Osteoblast (primary cell): ENCODE measurements around the gene PTPRB. TPM values are rescaled to one million over a fixed set of nuclear protein-coding genes. Genes with fewer than 3 reads are reported as not detected.

ENCODE experiments used
- DNase-seq: peaks from one replicate; pipeline ENCODE4 v3.0.0; 2011; ENCODE audit warnings: low spot score, mixed read lengths; ENCODE audit not compliant: insufficient read length; ENCODE audit errors: missing footprints
- H2AFZ ChIP-seq: 2 replicates; pipeline ENCODE4 v1.6.0; 2011; ENCODE audit warnings: mild to moderate bottlenecking, low read length
- H3K27ac ChIP-seq: 2 replicates; pipeline ENCODE4 v1.5.1; 2011; ENCODE audit warnings: mild to moderate bottlenecking, low read depth, low read length, moderate library complexity
- H3K27me3 ChIP-seq: 2 replicates; pipeline ENCODE4 v1.6.0; 2012; ENCODE audit warnings: mild to moderate bottlenecking, control low read depth, inconsistent platforms, low read length, moderate library complexity; ENCODE audit not compliant: insufficient read depth
- H3K36me3 ChIP-seq: 2 replicates; pipeline ENCODE4 v1.5.1; 2011; ENCODE audit warnings: mild to moderate bottlenecking, low read length, control low read depth, moderate library complexity; ENCODE audit not compliant: insufficient read depth
- H3K4me1 ChIP-seq: 2 replicates; pipeline ENCODE4 v1.5.1; 2011; ENCODE audit warnings: mild to moderate bottlenecking, low read length, control low read depth, moderate library complexity; ENCODE audit not compliant: insufficient read depth
- H3K4me2 ChIP-seq: 2 replicates; pipeline ENCODE4 v1.6.0; 2011; ENCODE audit warnings: mild to moderate bottlenecking, low read length; ENCODE audit not compliant: insufficient read depth
- H3K4me3 ChIP-seq: fragments of 200-600 bp; sonication (generic); 3 replicates; pipeline ENCODE4 v1.5.1; 2012; ENCODE audit warnings: mild to moderate bottlenecking, low read length, inconsistent platforms; ENCODE audit not compliant: insufficient read depth
- H3K79me2 ChIP-seq: 2 replicates; pipeline ENCODE4 v1.6.0; 2012; ENCODE audit warnings: mild to moderate bottlenecking, low read length, control low read depth, inconsistent platforms; ENCODE audit not compliant: insufficient read depth
- H3K9me3 ChIP-seq: 2 replicates; pipeline ENCODE4 v1.5.1; 2011; ENCODE audit warnings: low read depth, low read length, control low read depth
- H4K20me1 ChIP-seq: 2 replicates; pipeline ENCODE4 v1.6.0; 2012; ENCODE audit warnings: mild to moderate bottlenecking, low read length, control low read depth; ENCODE audit not compliant: insufficient read depth
- CTCF ChIP-seq: IDR thresholded peaks from 2 replicates; pipeline ENCODE4 v1.5.1; 2011; ENCODE audit warnings: mild to moderate bottlenecking, low read depth, low read length, moderate library complexity; ENCODE audit errors: extremely low read depth
- total RNA-seq: library from RNA; depleted of rRNA; stranded (reverse); fragments of >200 nt; gene quantifications from 2 replicates; pipeline ENCODE4 v1.2.3, GENCODE V29; 2012

Gene PTPRB
- total RNA-seq, 1 donor, result 1.1 TPM

- Histone ChIP-seq H3K36me3 (no peaks in the 10 kb centered on the region), H3K27me3 (no peaks in the 10 kb centered on the region), H3K4me2 (no peak overlapping the region), H4K20me1 (no peaks in the 10 kb centered on the region), H3K79me2 (no peaks in the 10 kb centered on the region), H2AFZ (no peak overlapping the region), H3K27ac (no peak overlapping the region), H3K4me1 (no peaks in the 10 kb centered on the region), H3K9me3 (no peaks in the 10 kb centered on the region), H3K4me3 (no peak overlapping the region)
- TF ChIP-seq CTCF, result no peak
- no peak for DNase-seq
Measured at GRCh38 chr12:70671698-70672097, 34.5 kb upstream of the PTPRB start.

DNA sequence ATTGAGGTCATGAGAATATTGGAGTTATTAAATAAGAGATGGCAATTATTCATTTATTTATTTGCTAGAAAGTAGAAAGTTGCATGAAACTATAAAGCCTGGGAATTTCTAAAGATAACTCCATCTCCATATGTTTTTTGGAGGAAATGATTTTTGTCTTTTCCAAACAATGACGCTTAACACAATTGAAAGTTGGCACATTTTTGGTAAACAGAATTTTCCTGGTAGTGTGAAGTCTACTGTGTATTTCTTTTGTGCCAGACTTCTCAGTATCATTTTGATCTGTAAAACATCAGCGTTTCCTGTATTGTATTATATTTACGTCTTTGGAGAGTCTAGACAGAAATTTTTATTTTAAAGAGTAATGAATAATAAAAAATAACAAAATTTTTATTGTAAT is 33.7 kb upstream of the PTPRB start:
- no peaks in the 10 kb centered on the region for H3K4me1 ChIP-seq
- H4K20me1 ChIP-seq, result no peaks in the 10 kb centered on the region
- no peak for DNase-seq
- H3K36me3 ChIP-seq, result no peaks in the 10 kb centered on the region
- no peak overlapping the region for H2AFZ ChIP-seq
- H3K79me2 ChIP-seq, result no peaks in the 10 kb centered on the region
- no peak for TF ChIP-seq CTCF
- no peak overlapping the region for H3K27ac ChIP-seq
- no peak overlapping the region for H3K4me3 ChIP-seq
- H3K27me3 ChIP-seq, result no peaks in the 10 kb centered on the region
- no peak overlapping the region for H3K4me2 ChIP-seq
- H3K9me3 ChIP-seq, result no peaks in the 10 kb centered on the region

GRCh38 chr12:70667253-70667652 is 30.0 kb upstream of the PTPRB start:
- Histone ChIP-seq H3K4me3 (no peak overlapping the region), H3K4me2 (no peak overlapping the region), H3K79me2 (no peaks in the 10 kb centered on the region), H3K9me3 (no peaks in the 10 kb centered on the region), H4K20me1 (no peaks in the 10 kb centered on the region), H2AFZ (no peak overlapping the region), H3K36me3 (no peaks in the 10 kb centered on the region), H3K27ac (no peak overlapping the region), H3K27me3 (no peaks in the 10 kb centered on the region), H3K4me1 (peaks cover 5% of the 10 kb centered on the region)
- DNase-seq, result no peak
- TF ChIP-seq CTCF, result no peak

GRCh38 chr12:70666364-70666763 is 29.1 kb upstream of the PTPRB start:
- TF ChIP-seq CTCF, result no peak
- no peak overlapping the region for H3K27ac ChIP-seq
- H3K4me1 ChIP-seq, result peaks cover 11% of the 10 kb centered on the region

More at GRCh38 chr12:70666364-70666763, 29.1 kb upstream of the PTPRB start:
- Histone ChIP-seq H4K20me1 (no peaks in the 10 kb centered on the region), H3K27me3 (no peaks in the 10 kb centered on the region), H3K4me2 (no peak overlapping the region), H3K79me2 (no peaks in the 10 kb centered on the region), H3K36me3 (no peaks in the 10 kb centered on the region), H3K4me3 (no peak overlapping the region), H3K9me3 (no peaks in the 10 kb centered on the region), H2AFZ (no peak overlapping the region)
- DNase-seq, result no peak
